WI38 (cell line): ENCODE measurements around the gene EHBP1L1.

Experiments
- H3K4me3 ChIP-seq: 2 replicates; pipeline ENCODE4 v1.5.1; 2011; ENCODE audit warnings: low read depth, mild to moderate bottlenecking, control low read depth, low read length
- TF ChIP-seq, protein P1 (sequence below): IDR thresholded peaks from 2 replicates; pipeline ENCODE4 v1.5.1; 2012; ENCODE audit warnings: low read depth, mild to moderate bottlenecking, control low read depth, low read length

EHBP1L1 gene

GRCh38 chr11:65573391-65574079, 2.3 kb upstream of the EHBP1L1 start:
- TF ChIP-seq, protein P1, sequence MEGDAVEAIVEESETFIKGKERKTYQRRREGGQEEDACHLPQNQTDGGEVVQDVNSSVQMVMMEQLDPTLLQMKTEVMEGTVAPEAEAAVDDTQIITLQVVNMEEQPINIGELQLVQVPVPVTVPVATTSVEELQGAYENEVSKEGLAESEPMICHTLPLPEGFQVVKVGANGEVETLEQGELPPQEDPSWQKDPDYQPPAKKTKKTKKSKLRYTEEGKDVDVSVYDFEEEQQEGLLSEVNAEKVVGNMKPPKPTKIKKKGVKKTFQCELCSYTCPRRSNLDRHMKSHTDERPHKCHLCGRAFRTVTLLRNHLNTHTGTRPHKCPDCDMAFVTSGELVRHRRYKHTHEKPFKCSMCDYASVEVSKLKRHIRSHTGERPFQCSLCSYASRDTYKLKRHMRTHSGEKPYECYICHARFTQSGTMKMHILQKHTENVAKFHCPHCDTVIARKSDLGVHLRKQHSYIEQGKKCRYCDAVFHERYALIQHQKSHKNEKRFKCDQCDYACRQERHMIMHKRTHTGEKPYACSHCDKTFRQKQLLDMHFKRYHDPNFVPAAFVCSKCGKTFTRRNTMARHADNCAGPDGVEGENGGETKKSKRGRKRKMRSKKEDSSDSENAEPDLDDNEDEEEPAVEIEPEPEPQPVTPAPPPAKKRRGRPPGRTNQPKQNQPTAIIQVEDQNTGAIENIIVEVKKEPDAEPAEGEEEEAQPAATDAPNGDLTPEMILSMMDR, result no peak
- H3K4me3 ChIP-seq, result peak overlapping the region; percentile 62

GRCh38 chr11:65574109-65574810, 1.6 kb upstream of the EHBP1L1 start:
- peak overlapping the region; percentile 62 for H3K4me3 ChIP-seq
- TF ChIP-seq, protein P1, result no peak; the same call in 1 of the 2 replicates

GRCh38 chr11:65574811-65575567, 864 bp upstream of the EHBP1L1 start:
- TF ChIP-seq, protein P1, result no peak
- peak overlapping the region; percentile 53 for H3K4me3 ChIP-seq

GRCh38 chr11:65576232-65576866, 496 bp downstream of the EHBP1L1 start:
- peak overlapping the region; percentile 63 for H3K4me3 ChIP-seq

DNA sequence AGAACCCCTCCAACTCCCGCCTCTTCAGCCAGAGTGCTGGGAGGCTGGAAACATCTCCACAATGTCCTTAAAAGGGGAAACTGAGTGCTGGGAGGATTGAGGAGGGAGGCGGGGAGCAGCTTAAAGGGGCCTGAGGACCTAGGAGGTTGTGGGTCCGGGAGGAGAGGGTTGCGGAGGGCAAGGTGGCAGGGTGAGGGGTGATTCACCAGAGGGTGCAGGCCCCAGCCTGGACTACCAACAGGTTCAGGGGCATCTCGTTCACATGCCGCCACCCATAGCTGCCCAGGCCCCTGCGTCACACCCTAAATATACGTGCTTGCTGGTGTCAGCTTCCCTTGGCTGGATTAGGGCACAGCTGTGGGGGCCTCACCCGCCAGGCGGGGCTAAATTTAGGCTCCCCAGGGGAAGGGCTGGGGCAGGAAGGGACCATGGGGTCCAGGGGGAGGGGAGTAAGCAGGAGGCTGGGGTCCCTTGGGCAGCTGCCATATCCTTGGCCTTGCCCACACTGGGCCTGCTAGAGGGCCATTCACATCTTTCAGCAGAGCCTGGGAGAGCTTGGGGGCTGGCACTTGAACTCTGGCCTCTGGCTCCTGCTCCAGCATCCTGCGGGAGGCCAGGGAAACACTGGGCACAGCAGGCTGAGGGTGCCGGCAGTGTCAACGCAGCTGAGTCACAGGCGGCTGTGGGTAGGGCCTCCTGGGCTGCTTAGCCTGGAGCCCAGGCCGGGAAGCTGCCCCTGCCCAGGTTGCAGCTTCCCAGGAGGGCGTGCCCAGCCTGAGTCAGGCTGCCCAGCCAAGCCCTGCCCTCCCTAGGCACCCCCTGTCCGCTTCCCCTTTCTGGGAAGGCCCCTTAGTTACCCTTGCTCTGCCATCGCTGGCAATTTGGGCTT, 1.3 kb downstream of the EHBP1L1 start:
- TF ChIP-seq, protein P1, result no peak
- H3K4me3 ChIP-seq, result peak overlapping the region; percentile 63

More at GRCh38 chr11:65576232-65576866, 496 bp downstream of the EHBP1L1 start:
- TF ChIP-seq, protein P1, result no peak

- H3K4me3 ChIP-seq, result peak overlapping the region; percentile 63
- TF ChIP-seq, protein P1, result no peak
Measured at GRCh38 chr11:65577756-65578109, 1.9 kb downstream of the EHBP1L1 start.
